ENCODE results near the gene DNPH1.

The DNPH1 gene

GRCh38 chr6:43186706-43187105 is 42.6 kb downstream of the DNPH1 start:
- peaks cover 5% of the 10 kb centered on the region for H3K4me1 ChIP-seq (ENCODE audit: insufficient read depth, low read length)
- H2AFZ ChIP-seq (ENCODE audit: low read depth, low read length), result no peak overlapping the region
- no peaks in the 10 kb centered on the region for H3K27me3 ChIP-seq (ENCODE audit: insufficient read depth, low read length)
- H3K9me3 ChIP-seq (ENCODE audit: low read length), result peaks cover 15% of the 10 kb centered on the region
- no peak overlapping the region for H3K4me3 ChIP-seq (ENCODE audit: low read length)
- peaks cover 38% of the 10 kb centered on the region for H3K36me3 ChIP-seq (ENCODE audit: insufficient read depth, low read length)

GRCh38 chr6:43186019-43186418 is 43.3 kb downstream of the DNPH1 start:
- H3K4me1 ChIP-seq (ENCODE audit: insufficient read depth, low read length), result peaks cover 11% of the 10 kb centered on the region
- peaks cover 15% of the 10 kb centered on the region for H3K9me3 ChIP-seq (ENCODE audit: low read length)
- no peak overlapping the region for H3K4me3 ChIP-seq (ENCODE audit: low read length)
- H3K36me3 ChIP-seq (ENCODE audit: insufficient read depth, low read length), result peaks cover 38% of the 10 kb centered on the region
- no peaks in the 10 kb centered on the region for H3K27me3 ChIP-seq (ENCODE audit: insufficient read depth, low read length)
- H2AFZ ChIP-seq (ENCODE audit: low read depth, low read length), result no peak overlapping the region

GRCh38 chr6:43185391-43185985 is 43.8 kb downstream of the DNPH1 start:
- Histone ChIP-seq H2AFZ (ENCODE audit: low read depth, low read length) (no peak overlapping the region), H3K4me3 (ENCODE audit: low read length) (no peak overlapping the region), H3K9me3 (ENCODE audit: low read length) (peaks cover 15% of the 10 kb centered on the region), H3K27me3 (ENCODE audit: insufficient read depth, low read length) (no peaks in the 10 kb centered on the region), H3K4me1 (ENCODE audit: insufficient read depth, low read length) (peaks cover 15% of the 10 kb centered on the region), H3K36me3 (ENCODE audit: insufficient read depth, low read length) (peaks cover 40% of the 10 kb centered on the region)

GRCh38 chr6:43184268-43184985 is 44.9 kb downstream of the DNPH1 start:
- peaks cover 15% of the 10 kb centered on the region for H3K9me3 ChIP-seq (ENCODE audit: low read length)
- H3K27me3 ChIP-seq (ENCODE audit: insufficient read depth, low read length), result no peaks in the 10 kb centered on the region
- no peak overlapping the region for H3K4me3 ChIP-seq (ENCODE audit: low read length)
- H3K4me1 ChIP-seq (ENCODE audit: insufficient read depth, low read length), result peaks cover 15% of the 10 kb centered on the region
- H3K36me3 ChIP-seq (ENCODE audit: insufficient read depth, low read length), result peaks cover 38% of the 10 kb centered on the region
- no peak overlapping the region for H2AFZ ChIP-seq (ENCODE audit: low read depth, low read length)

GRCh38 chr6:43183441-43183840 is 45.8 kb downstream of the DNPH1 start:
- peaks cover 15% of the 10 kb centered on the region for H3K9me3 ChIP-seq (ENCODE audit: low read length)
- peaks cover 15% of the 10 kb centered on the region for H3K4me1 ChIP-seq (ENCODE audit: insufficient read depth, low read length)
- peaks cover 46% of the 10 kb centered on the region for H3K36me3 ChIP-seq (ENCODE audit: insufficient read depth, low read length)
- H3K4me3 ChIP-seq (ENCODE audit: low read length), result no peak overlapping the region
- H3K27me3 ChIP-seq (ENCODE audit: insufficient read depth, low read length), result no peaks in the 10 kb centered on the region
- no peak overlapping the region for H2AFZ ChIP-seq (ENCODE audit: low read depth, low read length)

- Histone ChIP-seq H3K4me1 (ENCODE audit: insufficient read depth, low read length) (peaks cover 15% of the 10 kb centered on the region), H3K36me3 (ENCODE audit: insufficient read depth, low read length) (peaks cover 43% of the 10 kb centered on the region), H3K27me3 (ENCODE audit: insufficient read depth, low read length) (no peaks in the 10 kb centered on the region), H2AFZ (ENCODE audit: low read depth, low read length) (peak within 1 kb of the TSS; percentile 42), H3K9me3 (ENCODE audit: low read length) (peaks cover 12% of the 10 kb centered on the region), H3K4me3 (ENCODE audit: low read length) (peak within 1 kb of the TSS; percentile 55)
These were observed 47.1 kb downstream of the DNPH1 start, which contains the start of gene CUL9 for GRCh38 chr6:43181942-43182860. Gene CUL9, plus strand, starts transcription at chr6:43182196. Its CDS starts 2,115 bp downstream, at chr6:43184311.

- Histone ChIP-seq H3K9me3 (ENCODE audit: low read length) (peaks cover 7% of the 10 kb centered on the region), H3K36me3 (ENCODE audit: insufficient read depth, low read length) (peaks cover 40% of the 10 kb centered on the region), H2AFZ (ENCODE audit: low read depth, low read length) (peak overlapping the region; percentile 42), H3K27me3 (ENCODE audit: insufficient read depth, low read length) (no peaks in the 10 kb centered on the region), H3K4me3 (ENCODE audit: low read length) (peak overlapping the region; percentile 55), H3K4me1 (ENCODE audit: insufficient read depth, low read length) (peaks cover 15% of the 10 kb centered on the region)
These were observed 47.7 kb downstream of the DNPH1 start for GRCh38 chr6:43181621-43181941.

GRCh38 chr6:43180985-43181384 is 48.3 kb downstream of the DNPH1 start:
- Histone ChIP-seq H3K9me3 (ENCODE audit: low read length) (peaks cover 2% of the 10 kb centered on the region), H3K4me1 (ENCODE audit: insufficient read depth, low read length) (peaks cover 15% of the 10 kb centered on the region), H3K36me3 (ENCODE audit: insufficient read depth, low read length) (peaks cover 40% of the 10 kb centered on the region), H3K4me3 (ENCODE audit: low read length) (peak overlapping the region; percentile 55), H2AFZ (ENCODE audit: low read depth, low read length) (no peak overlapping the region), H3K27me3 (ENCODE audit: insufficient read depth, low read length) (no peaks in the 10 kb centered on the region)

- H3K36me3 ChIP-seq (ENCODE audit: insufficient read depth, low read length), result peaks cover 41% of the 10 kb centered on the region
- H2AFZ ChIP-seq (ENCODE audit: low read depth, low read length), result no peak overlapping the region
- H3K27me3 ChIP-seq (ENCODE audit: insufficient read depth, low read length), result no peaks in the 10 kb centered on the region
- H3K4me3 ChIP-seq (ENCODE audit: low read length), result no peak overlapping the region
- no peaks in the 10 kb centered on the region for H3K9me3 ChIP-seq (ENCODE audit: low read length)
- H3K4me1 ChIP-seq (ENCODE audit: insufficient read depth, low read length), result peaks cover 18% of the 10 kb centered on the region
These were observed 49.2 kb downstream of the DNPH1 start for GRCh38 chr6:43180058-43180457.

GRCh38 chr6:43178951-43179830 is 50.1 kb downstream of the DNPH1 start:
- no peak overlapping the region for H2AFZ ChIP-seq (ENCODE audit: low read depth, low read length)
- H3K9me3 ChIP-seq (ENCODE audit: low read length), result no peaks in the 10 kb centered on the region
- no peak overlapping the region for H3K4me3 ChIP-seq (ENCODE audit: low read length)
- H3K36me3 ChIP-seq (ENCODE audit: insufficient read depth, low read length), result peaks cover 45% of the 10 kb centered on the region
- peaks cover 23% of the 10 kb centered on the region for H3K4me1 ChIP-seq (ENCODE audit: insufficient read depth, low read length)
- no peaks in the 10 kb centered on the region for H3K27me3 ChIP-seq (ENCODE audit: insufficient read depth, low read length)

GRCh38 chr6:43178150-43178549 is 51.1 kb downstream of the DNPH1 start:
- Histone ChIP-seq H3K4me3 (ENCODE audit: low read length) (no peak overlapping the region), H3K4me1 (ENCODE audit: insufficient read depth, low read length) (peaks cover 33% of the 10 kb centered on the region), H3K27me3 (ENCODE audit: insufficient read depth, low read length) (no peaks in the 10 kb centered on the region), H2AFZ (ENCODE audit: low read depth, low read length) (no peak overlapping the region), H3K36me3 (ENCODE audit: insufficient read depth, low read length) (peaks cover 45% of the 10 kb centered on the region), H3K9me3 (ENCODE audit: low read length) (no peaks in the 10 kb centered on the region)

- H2AFZ ChIP-seq (ENCODE audit: low read depth, low read length), result no peak overlapping the region
- H3K4me1 ChIP-seq (ENCODE audit: insufficient read depth, low read length), result peaks cover 34% of the 10 kb centered on the region
- H3K36me3 ChIP-seq (ENCODE audit: insufficient read depth, low read length), result peaks cover 45% of the 10 kb centered on the region
- H3K9me3 ChIP-seq (ENCODE audit: low read length), result no peaks in the 10 kb centered on the region
- H3K27me3 ChIP-seq (ENCODE audit: insufficient read depth, low read length), result no peaks in the 10 kb centered on the region
- H3K4me3 ChIP-seq (ENCODE audit: low read length), result no peak overlapping the region
These were observed 52.9 kb downstream of the DNPH1 start for GRCh38 chr6:43176423-43176786.

Data from neuron (in vitro differentiated cells).